Esophagus squamous epithelium (tissue), 5 donors: ENCODE data around the gene PHC2. TPM values are rescaled to one million over a fixed set of nuclear protein-coding genes. Genes with fewer than 3 reads are reported as not detected.

Experiments used
- DNase-seq: peaks from one replicate; lab custom pipeline; 2025; lab: John Stamatoyannopoulos, UW
- H3K27ac ChIP-seq, 4 donors: fragments of 200-600 bp; sonication (generic); one replicate each; pipeline ENCODE4 v1.5.1; 2016 to 2019; ENCODE audit warnings: mild to moderate bottlenecking in 1 of 4
- H3K27me3 ChIP-seq, 4 donors: fragments of 200-600 bp; sonication (generic); 1 replicate in 3 of 4; 2 replicates in 1 of 4; pipeline versions ENCODE4 v1.5.1 to v1.6.0; 2017 to 2021; ENCODE audit warnings: antibody characterized with exemption in 1 of 4
- H3K36me3 ChIP-seq, 3 donors: fragments of 200-600 bp; sonication (generic); one replicate each; pipeline ENCODE4 v1.5.1; 2016 to 2019
- H3K4me1 ChIP-seq, 3 donors: fragments of 200-600 bp; sonication (generic); one replicate each; pipeline ENCODE4 v1.5.1; 2017 to 2019
- H3K4me3 ChIP-seq, 4 donors: fragments of 200-600 bp; sonication (generic); 1 replicate in 3 of 4; 2 replicates in 1 of 4; pipeline ENCODE4 v1.5.1; 2016 to 2019; ENCODE audit warnings: mild to moderate bottlenecking in 2 of 4, moderate library complexity in 1 of 4
- H3K9me3 ChIP-seq, 3 donors: fragments of 200-600 bp; sonication (generic); one replicate each; pipeline ENCODE4 v1.5.1; 2016 to 2019
- CTCF ChIP-seq, 6 experiments: fragments of 450-650 bp in 4 of 6; fragments of 200-600 bp in 2 of 6; sonication (generic) in 2 of 6; IDR thresholded peaks; one replicate each; pipeline ENCODE4 v1.5.1; 2016 to 2019; ENCODE audit warnings: antibody characterized with exemption in 6 of 6, mild to moderate bottlenecking in 4 of 6, moderate library complexity in 4 of 6
- POLR2A ChIP-seq, 4 donors: fragments of 450-650 bp; IDR thresholded peaks; one replicate each; pipeline ENCODE4 v1.6.1; 2017; ENCODE audit warnings: antibody characterized with exemption in 4 of 4, mild to moderate bottlenecking in 4 of 4, moderate library complexity in 3 of 4
- WGBS, 2 donors: methylation state at CpG; one replicate each; pipeline ENCODE4 v1.1.5; 2018; 5-methylcytosine and 5-hydroxymethylcytosine counted together
- intact Hi-C: fragments of 100-400 bp; cut with DNase I; formaldehyde crosslinking; loops from one replicate; pipeline ENCODE4 v1.15.0; 2022
- total RNA-seq, 4 donors: library from RNA; depleted of rRNA; stranded (reverse); fragments of >200 nt; gene quantifications; one replicate each; pipeline ENCODE4 v1.1.0, GENCODE V29; 2016
- donor health status: DM: yes; HTN: yes; CAD: no.

Gene PHC2
- total RNA-seq, 4 donors from 2014 or later: 27.4 to 92.1 (median 50.6) TPM

- Histone ChIP-seq H3K4me1 (peaks cover 15 to 91% (median 40%) of the 10 kb centered on the region in 3 donors), H3K9me3 (no peaks in the 10 kb centered on the region), H3K27me3 (no peaks in the 10 kb centered on the region), H3K36me3 (peaks cover 0 to 27% (median 0%) of the 10 kb centered on the region in 3 donors), H3K4me3 (no peak overlapping the region), H3K27ac (peak overlapping the region; percentile 55 to 85 (median 76))
- WGBS, 2 donors: 38 to 62% methylated on average over 9 of the region's 9 CpGs
- intact Hi-C loops: loop anchor here (5.0 to 10.0 kb wide), 2 partner anchors 68 to 251 kb away; no protein-coding TSS in a partner anchor
- TF ChIP-seq CTCF (IDR thresholded peaks at IDR 0.05) (no peak), POLR2A (IDR thresholded peaks at IDR 0.05) (no peak)
- DNase-seq: no peak
Measured at GRCh38 chr1:33365560-33365997, 65.3 kb downstream of the PHC2 start.

GRCh38 chr1:33364565-33364918 lies 66.4 kb downstream of the PHC2 start:
- 48 to 83% methylated on average over 1 to 2 of the region's 2 CpGs for WGBS, 2 donors
- Histone ChIP-seq H3K27ac (peak overlapping the region; percentile 55 to 85 (median 76)), H3K4me1 (peaks cover 15 to 91% (median 40%) of the 10 kb centered on the region in 3 donors), H3K9me3 (no peaks in the 10 kb centered on the region), H3K36me3 (peaks cover 0 to 17% (median 0%) of the 10 kb centered on the region in 3 donors), H3K4me3 (no peak overlapping the region), H3K27me3 (no peaks in the 10 kb centered on the region)
- intact Hi-C loops: loop anchor here (10.0 kb wide), 1 partner anchor 250 kb away; no protein-coding TSS in a partner anchor
- no peak for DNase-seq
- TF ChIP-seq CTCF (IDR thresholded peaks at IDR 0.05) (no peak), POLR2A (IDR thresholded peaks at IDR 0.05) (no peak)

- H3K4me1 ChIP-seq: peaks cover 15 to 86% (median 40%) of the 10 kb centered on the region in 3 donors
Measured at GRCh38 chr1:33363470-33363861, 67.4 kb downstream of the PHC2 start.

GRCh38 chr1:33363021-33363420 lies 67.9 kb downstream of the PHC2 start:
- 59 to 71% methylated on average over 5 of the region's 5 CpGs for WGBS, 2 donors
- TF ChIP-seq POLR2A (IDR thresholded peaks at IDR 0.05) (no peak), CTCF (IDR thresholded peaks at IDR 0.05) (no peak)
- peaks cover 0 to 6% (median 0%) of the 10 kb centered on the region in 3 donors for H3K36me3 ChIP-seq
- H3K9me3 ChIP-seq: no peaks in the 10 kb centered on the region
- intact Hi-C loops: loop anchor here (10.0 kb wide), 1 partner anchor 248 kb away; no protein-coding TSS in a partner anchor
- peaks cover 15 to 82% (median 40%) of the 10 kb centered on the region in 3 donors for H3K4me1 ChIP-seq
- DNase-seq: no peak
- H3K4me3 ChIP-seq: no peak overlapping the region
- H3K27me3 ChIP-seq: no peaks in the 10 kb centered on the region
- H3K27ac ChIP-seq: peak overlapping the region in 3 of 4 donors; percentile 75 to 85 (median 78)

More at GRCh38 chr1:33363470-33363861, 67.4 kb downstream of the PHC2 start:
- H3K9me3 ChIP-seq: no peaks in the 10 kb centered on the region
- intact Hi-C loops: loop anchor here (10.0 kb wide), 1 partner anchor 249 kb away; no protein-coding TSS in a partner anchor
- no peak overlapping the region for H3K4me3 ChIP-seq
- WGBS, 2 donors: 31 to 68% methylated on average over 5 of the region's 5 CpGs
- peak overlapping the region; percentile 51 to 85 (median 76) for H3K27ac ChIP-seq
- no peak for DNase-seq
- TF ChIP-seq POLR2A (IDR thresholded peaks at IDR 0.05) (no peak), CTCF (IDR thresholded peaks at IDR 0.05) (no peak)
- H3K27me3 ChIP-seq: no peaks in the 10 kb centered on the region
- H3K36me3 ChIP-seq: peaks cover 0 to 8% (median 0%) of the 10 kb centered on the region in 3 donors

- Histone ChIP-seq H3K4me1 (peaks cover 15 to 69% (median 27%) of the 10 kb centered on the region in 3 donors), H3K27me3 (no peaks in the 10 kb centered on the region), H3K27ac (peak overlapping the region in 3 of 4 donors; percentile 3 to 48 (median 36)), H3K4me3 (no peak overlapping the region), H3K9me3 (no peaks in the 10 kb centered on the region), H3K36me3 (peaks cover 0 to 2% (median 0%) of the 10 kb centered on the region in 3 donors)
- intact Hi-C loops: loop anchor here (10.0 kb wide), 1 partner anchor 247 kb away; no protein-coding TSS in a partner anchor
- 63 to 69% methylated on average over 10 to 11 of the region's 11 CpGs for WGBS, 2 donors
- no peak for TF ChIP-seq POLR2A (IDR thresholded peaks at IDR 0.05)
- no peak for TF ChIP-seq CTCF (IDR thresholded peaks at IDR 0.05)
- no peak for DNase-seq
Measured at GRCh38 chr1:33361532-33362235, 69.2 kb downstream of the PHC2 start.
